OCI-LY1 (cell line): ENCODE data around the gene SMAP1.

Experiments used
- H2AFZ ChIP-seq: fragments of 200-600 bp; sonication (generic), shearing (Covaris generic); 2 replicates; pipeline ENCODE4 v1.6.0; 2014; ENCODE audit warnings: antibody characterized with exemption, mild to moderate bottlenecking, low read length
- H3F3A ChIP-seq: fragments of 200-600 bp; sonication (generic), shearing (Covaris generic); 2 replicates; pipeline ENCODE4 v1.6.0; 2014; ENCODE audit warnings: mild to moderate bottlenecking, antibody characterized with exemption, low read length, moderate library complexity; ENCODE audit not compliant: insufficient read depth
- H3K27ac ChIP-seq: fragments of 200-600 bp; sonication (generic); 2 replicates; pipeline ENCODE4 v1.5.1; 2014; ENCODE audit warnings: low read length, mixed run types, mild to moderate bottlenecking, low read depth; ENCODE audit not compliant: poor library complexity, severe bottlenecking
- H3K27me3 ChIP-seq: fragments of 200-600 bp; sonication (generic); 2 replicates; pipeline ENCODE4 v1.6.0; 2014; ENCODE audit warnings: antibody characterized with exemption, mild to moderate bottlenecking, low read length, moderate library complexity; ENCODE audit not compliant: insufficient read depth
- H3K36me3 ChIP-seq: fragments of 200-600 bp; sonication (generic); 2 replicates; pipeline ENCODE4 v1.6.1; 2014; ENCODE audit warnings: mild to moderate bottlenecking, antibody characterized with exemption, low read length, moderate library complexity, mixed read lengths; ENCODE audit not compliant: insufficient read depth
- H3K4me1 ChIP-seq: fragments of 200-600 bp; sonication (generic); 2 replicates; pipeline ENCODE4 v1.5.1; 2014; ENCODE audit warnings: mild to moderate bottlenecking, low read length, moderate library complexity; ENCODE audit not compliant: insufficient read depth, severe bottlenecking
- H3K4me2 ChIP-seq: fragments of 200-600 bp; sonication (generic), shearing (Covaris generic); 2 replicates; pipeline ENCODE4 v1.6.1; 2014; ENCODE audit warnings: low read length
- H3K4me3 ChIP-seq: fragments of 200-600 bp; sonication (generic); 2 replicates; pipeline ENCODE4 v1.5.1; 2014; ENCODE audit warnings: low read length, low read depth, mild to moderate bottlenecking, mixed read lengths; ENCODE audit not compliant: poor library complexity, severe bottlenecking
- H3K79me2 ChIP-seq: fragments of 200-600 bp; shearing (Covaris generic); 2 replicates; pipeline ENCODE4 v1.6.1; 2016; ENCODE audit warnings: mixed run types, low read length, mixed read lengths; ENCODE audit not compliant: insufficient read depth
- H3K9ac ChIP-seq: fragments of 200-600 bp; sonication (generic), shearing (Covaris generic); 2 replicates; pipeline ENCODE4 v1.6.1; 2014; ENCODE audit warnings: mild to moderate bottlenecking, low read length, mixed read lengths
- H3K9me2 ChIP-seq: fragments of 200-600 bp; sonication (generic), shearing (Covaris generic); 2 replicates; pipeline ENCODE4 v1.6.1; 2014; ENCODE audit warnings: low read depth, mild to moderate bottlenecking, low read length, mixed read lengths
- H3K9me3 ChIP-seq: fragments of 200-600 bp; shearing (Covaris generic); 2 replicates; pipeline ENCODE4 v1.6.1; 2014; ENCODE audit warnings: low read length, mixed read lengths
- H4K20me1 ChIP-seq: fragments of 200-600 bp; sonication (generic), shearing (Covaris generic); 2 replicates; pipeline ENCODE4 v1.6.0; 2016; ENCODE audit warnings: mild to moderate bottlenecking, low read length; ENCODE audit not compliant: insufficient read depth
- EZH2 ChIP-seq: fragments of 200-600 bp; sonication (generic), shearing (Covaris generic); IDR thresholded peaks from 2 replicates; pipeline ENCODE4 v1.8.0; 2017; ENCODE audit warnings: borderline replicate concordance, mixed run types, mild to moderate bottlenecking, antibody characterized with exemption, low read length, moderate library complexity, mixed read lengths
- TF ChIP-seq, protein P1 (sequence below): fragments of 200-600 bp; sonication (generic), shearing (Covaris generic); IDR thresholded peaks from 2 replicates; pipeline ENCODE4 v1.5.1; 2017; ENCODE audit warnings: mild to moderate bottlenecking, antibody characterized with exemption, low read length, moderate library complexity, mixed read lengths

SMAP1 gene

DNA sequence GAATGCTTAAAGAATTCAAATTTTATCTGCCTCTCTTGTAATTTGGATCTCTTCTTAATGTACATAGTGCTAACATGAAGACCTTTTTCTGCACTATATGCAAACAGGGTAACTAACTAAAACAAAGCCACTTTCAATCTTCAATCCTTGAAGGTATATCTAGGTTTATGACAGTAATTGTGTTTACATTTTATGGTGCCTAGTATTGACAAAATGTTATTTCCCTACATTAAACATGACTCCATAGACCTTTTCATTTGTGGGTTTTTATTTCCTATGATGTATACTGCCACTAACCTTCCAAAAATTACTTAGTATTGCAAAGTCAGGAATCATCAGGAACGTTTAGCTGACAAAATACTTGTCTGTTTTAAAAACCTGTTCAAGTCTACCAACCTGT lies 193.2 kb downstream of the SMAP1 start:
- Histone ChIP-seq H3K9me3 (no peaks in the 10 kb centered on the region), H3K9ac (no peak overlapping the region), H3K4me3 (no peak overlapping the region), H3F3A (no peaks in the 10 kb centered on the region), H3K4me1 (peaks cover 17% of the 10 kb centered on the region), H3K9me2 (no peaks in the 10 kb centered on the region), H4K20me1 (no peaks in the 10 kb centered on the region), H3K4me2 (no peak overlapping the region), H3K27ac (no peak overlapping the region), H3K79me2 (no peaks in the 10 kb centered on the region), H3K36me3 (peaks cover 11% of the 10 kb centered on the region; the same call in 1 of the 2 replicates), H2AFZ (no peak overlapping the region), H3K27me3 (no peaks in the 10 kb centered on the region)
- TF ChIP-seq, protein P1, sequence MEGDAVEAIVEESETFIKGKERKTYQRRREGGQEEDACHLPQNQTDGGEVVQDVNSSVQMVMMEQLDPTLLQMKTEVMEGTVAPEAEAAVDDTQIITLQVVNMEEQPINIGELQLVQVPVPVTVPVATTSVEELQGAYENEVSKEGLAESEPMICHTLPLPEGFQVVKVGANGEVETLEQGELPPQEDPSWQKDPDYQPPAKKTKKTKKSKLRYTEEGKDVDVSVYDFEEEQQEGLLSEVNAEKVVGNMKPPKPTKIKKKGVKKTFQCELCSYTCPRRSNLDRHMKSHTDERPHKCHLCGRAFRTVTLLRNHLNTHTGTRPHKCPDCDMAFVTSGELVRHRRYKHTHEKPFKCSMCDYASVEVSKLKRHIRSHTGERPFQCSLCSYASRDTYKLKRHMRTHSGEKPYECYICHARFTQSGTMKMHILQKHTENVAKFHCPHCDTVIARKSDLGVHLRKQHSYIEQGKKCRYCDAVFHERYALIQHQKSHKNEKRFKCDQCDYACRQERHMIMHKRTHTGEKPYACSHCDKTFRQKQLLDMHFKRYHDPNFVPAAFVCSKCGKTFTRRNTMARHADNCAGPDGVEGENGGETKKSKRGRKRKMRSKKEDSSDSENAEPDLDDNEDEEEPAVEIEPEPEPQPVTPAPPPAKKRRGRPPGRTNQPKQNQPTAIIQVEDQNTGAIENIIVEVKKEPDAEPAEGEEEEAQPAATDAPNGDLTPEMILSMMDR: no peak
- no peak for TF ChIP-seq EZH2

DNA sequence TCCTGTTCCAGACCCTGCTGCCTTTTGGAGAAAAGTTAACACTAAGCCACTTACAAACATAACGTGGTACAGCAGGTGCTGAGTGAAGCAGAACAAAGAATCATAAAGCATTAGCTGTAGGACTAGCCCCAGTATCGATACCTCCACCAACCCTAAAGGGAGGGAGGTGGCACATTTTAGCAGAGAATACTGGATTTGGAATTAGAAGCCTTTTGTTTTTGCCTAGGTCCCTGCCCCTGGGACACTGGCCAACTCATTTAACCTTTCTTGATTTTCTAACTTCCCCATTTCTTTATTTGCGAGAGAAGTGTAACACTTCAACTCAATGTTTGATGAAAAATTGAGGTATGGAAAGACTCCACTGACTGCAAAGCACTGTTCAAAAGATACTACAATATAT lies 195.7 kb downstream of the SMAP1 start:
- H3K4me3 ChIP-seq: no peak overlapping the region
- TF ChIP-seq, protein P1: no peak
- TF ChIP-seq EZH2: no peak
- no peaks in the 10 kb centered on the region for H3K79me2 ChIP-seq
- H3K4me1 ChIP-seq: peaks cover 3% of the 10 kb centered on the region
- H3K9me2 ChIP-seq: no peaks in the 10 kb centered on the region
- H3K36me3 ChIP-seq: peaks cover 11% of the 10 kb centered on the region; the same call in 1 of the 2 replicates
- H3K9me3 ChIP-seq: no peaks in the 10 kb centered on the region
- H2AFZ ChIP-seq: no peak overlapping the region
- no peak overlapping the region for H3K9ac ChIP-seq
- H3F3A ChIP-seq: no peaks in the 10 kb centered on the region
- H3K27ac ChIP-seq: no peak overlapping the region
- H4K20me1 ChIP-seq: no peaks in the 10 kb centered on the region
- H3K27me3 ChIP-seq: no peaks in the 10 kb centered on the region
- H3K4me2 ChIP-seq: no peak overlapping the region

GRCh38 chr6:70864401-70864800 lies 196.7 kb downstream of the SMAP1 start:
- Histone ChIP-seq H3K27ac (no peak overlapping the region), H4K20me1 (no peaks in the 10 kb centered on the region), H3F3A (no peaks in the 10 kb centered on the region), H3K4me1 (peaks cover 3% of the 10 kb centered on the region), H3K9me3 (no peaks in the 10 kb centered on the region), H3K4me3 (no peak overlapping the region), H2AFZ (no peak overlapping the region), H3K27me3 (no peaks in the 10 kb centered on the region), H3K79me2 (no peaks in the 10 kb centered on the region), H3K36me3 (peaks cover 11% of the 10 kb centered on the region; the same call in 1 of the 2 replicates), H3K9ac (no peak overlapping the region), H3K4me2 (no peak overlapping the region), H3K9me2 (no peaks in the 10 kb centered on the region)
- no peak for TF ChIP-seq EZH2
- TF ChIP-seq, protein P1: no peak
